ENCODE data around the gene MPHOSPH9. TPM values are rescaled to one million over a fixed set of nuclear protein-coding genes. Genes with fewer than 3 reads are reported as not detected.
A peak's percentile ranks its signal among the peaks of the same experiment; 100 is the strongest.

Gene MPHOSPH9
- total RNA-seq, 1 experiment from 2014 or later: 47.5 TPM

DNA sequence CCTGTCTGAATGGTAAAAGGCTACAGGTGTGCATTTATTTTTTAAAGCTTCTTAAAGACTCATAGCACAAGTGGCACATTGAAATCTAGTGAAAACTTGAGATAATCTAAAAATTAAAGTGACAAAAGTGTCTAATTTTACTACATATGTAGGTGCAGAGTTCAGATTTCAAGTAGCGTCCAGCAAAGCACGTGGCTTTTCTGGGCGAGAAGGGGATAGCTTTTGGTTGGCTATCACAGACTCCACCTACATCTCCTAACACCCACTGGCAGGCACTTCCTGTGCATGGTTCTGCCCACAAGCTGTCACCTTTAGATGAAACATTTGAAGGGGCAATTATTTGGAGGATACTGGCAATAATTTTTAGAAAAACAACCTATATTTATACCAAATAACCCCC lies 80.1 kb downstream of the MPHOSPH9 start:
- H3K9me3 Mint-ChIP-seq: no peaks in the 10 kb centered on the region
- TF ChIP-seq ZNF532 (CRISPR knock-in tag; IDR thresholded peaks at IDR 0.05; ENCODE audit: borderline replicate concordance): no peak
- DNase-seq (ENCODE audit: low spot score) (no peak), ATAC-seq (no peak)
- ChIA-PET CTCF (interaction anchor here (0.7 to 1.4 kb wide), 2 partner anchors 9 to 164 kb away, joined by 3 read pairs; no protein-coding TSS in a partner anchor), POLR2A (interaction anchor here (0.9 kb wide), 1 partner anchor 81 kb away, joined by 3 read pairs; the partner anchor contains the start of genes MPHOSPH9 and MTRFR)
- peaks cover 3% of the 10 kb centered on the region; the same call in 1 of the 2 replicates for H3K36me3 Mint-ChIP-seq
- H3K27ac Mint-ChIP-seq: no peak overlapping the region
- H3K4me1 Mint-ChIP-seq: peaks cover 55% of the 10 kb centered on the region
- no peak overlapping the region for H3K4me3 Mint-ChIP-seq
- H3K27me3 Mint-ChIP-seq (ENCODE audit: low read depth): peaks cover 37% of the 10 kb centered on the region

GRCh38 chr12:123151457-123152454 lies 81.2 kb downstream of the MPHOSPH9 start:
- peaks cover 55% of the 10 kb centered on the region for H3K4me1 Mint-ChIP-seq
- ATAC-seq (peak; percentile 5), DNase-seq (ENCODE audit: low spot score) (no peak)
- ChIA-PET POLR2A (interaction anchor here (1.0 kb wide), 1 partner anchor 81 kb away, joined by 4 read pairs; the partner anchor contains the start of genes MPHOSPH9 and MTRFR), CTCF (interaction anchor here (0.5 to 2.4 kb wide), 9 partner anchors 8 to 668 kb away, joined by 3 to 8 read pairs (median 3); no protein-coding TSS in a partner anchor)
- H3K27ac Mint-ChIP-seq: no peak overlapping the region
- TF ChIP-seq ZNF532 (CRISPR knock-in tag; IDR thresholded peaks at IDR 0.05; ENCODE audit: borderline replicate concordance) (0 out of 2 replicates have a peak, but pooled peaks have one; percentile 43), FOXP4 (CRISPR knock-in tag; IDR thresholded peaks at IDR 0.05) (no peak), ZNF396 (CRISPR knock-in tag; IDR thresholded peaks at IDR 0.05; ENCODE audit: borderline replicate concordance) (no peak), KAT7 (CRISPR knock-in tag; IDR thresholded peaks at IDR 0.05; ENCODE audit: borderline replicate concordance) (no peak), ZNF232 (CRISPR knock-in tag; IDR thresholded peaks at IDR 0.05) (no peak), GABPB1 (CRISPR knock-in tag; IDR thresholded peaks at IDR 0.05) (no peak), ZNF671 (CRISPR knock-in tag; IDR thresholded peaks at IDR 0.05) (no peak)
- TF ChIP-seq, protein P1, sequence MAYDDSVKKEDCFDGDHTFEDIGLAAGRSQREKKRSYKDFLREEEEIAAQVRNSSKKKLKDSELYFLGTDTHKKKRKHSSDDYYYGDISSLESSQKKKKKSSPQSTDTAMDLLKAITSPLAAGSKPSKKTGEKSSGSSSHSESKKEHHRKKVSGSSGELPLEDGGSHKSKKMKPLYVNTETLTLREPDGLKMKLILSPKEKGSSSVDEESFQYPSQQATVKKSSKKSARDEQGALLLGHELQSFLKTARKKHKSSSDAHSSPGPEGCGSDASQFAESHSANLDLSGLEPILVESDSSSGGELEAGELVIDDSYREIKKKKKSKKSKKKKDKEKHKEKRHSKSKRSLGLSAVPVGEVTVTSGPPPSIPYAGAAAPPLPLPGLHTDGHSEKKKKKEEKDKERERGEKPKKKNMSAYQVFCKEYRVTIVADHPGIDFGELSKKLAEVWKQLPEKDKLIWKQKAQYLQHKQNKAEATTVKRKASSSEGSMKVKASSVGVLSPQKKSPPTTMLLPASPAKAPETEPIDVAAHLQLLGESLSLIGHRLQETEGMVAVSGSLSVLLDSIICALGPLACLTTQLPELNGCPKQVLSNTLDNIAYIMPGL (CRISPR knock-in tag; IDR thresholded peaks at IDR 0.05): peak; percentile 63; the same call in 1 of the 2 replicates
- TF ChIP-seq, protein P2, sequence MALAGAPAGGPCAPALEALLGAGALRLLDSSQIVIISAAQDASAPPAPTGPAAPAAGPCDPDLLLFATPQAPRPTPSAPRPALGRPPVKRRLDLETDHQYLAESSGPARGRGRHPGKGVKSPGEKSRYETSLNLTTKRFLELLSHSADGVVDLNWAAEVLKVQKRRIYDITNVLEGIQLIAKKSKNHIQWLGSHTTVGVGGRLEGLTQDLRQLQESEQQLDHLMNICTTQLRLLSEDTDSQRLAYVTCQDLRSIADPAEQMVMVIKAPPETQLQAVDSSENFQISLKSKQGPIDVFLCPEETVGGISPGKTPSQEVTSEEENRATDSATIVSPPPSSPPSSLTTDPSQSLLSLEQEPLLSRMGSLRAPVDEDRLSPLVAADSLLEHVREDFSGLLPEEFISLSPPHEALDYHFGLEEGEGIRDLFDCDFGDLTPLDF (CRISPR knock-in tag; IDR thresholded peaks at IDR 0.05): no peak
- TF ChIP-seq, protein P3, sequence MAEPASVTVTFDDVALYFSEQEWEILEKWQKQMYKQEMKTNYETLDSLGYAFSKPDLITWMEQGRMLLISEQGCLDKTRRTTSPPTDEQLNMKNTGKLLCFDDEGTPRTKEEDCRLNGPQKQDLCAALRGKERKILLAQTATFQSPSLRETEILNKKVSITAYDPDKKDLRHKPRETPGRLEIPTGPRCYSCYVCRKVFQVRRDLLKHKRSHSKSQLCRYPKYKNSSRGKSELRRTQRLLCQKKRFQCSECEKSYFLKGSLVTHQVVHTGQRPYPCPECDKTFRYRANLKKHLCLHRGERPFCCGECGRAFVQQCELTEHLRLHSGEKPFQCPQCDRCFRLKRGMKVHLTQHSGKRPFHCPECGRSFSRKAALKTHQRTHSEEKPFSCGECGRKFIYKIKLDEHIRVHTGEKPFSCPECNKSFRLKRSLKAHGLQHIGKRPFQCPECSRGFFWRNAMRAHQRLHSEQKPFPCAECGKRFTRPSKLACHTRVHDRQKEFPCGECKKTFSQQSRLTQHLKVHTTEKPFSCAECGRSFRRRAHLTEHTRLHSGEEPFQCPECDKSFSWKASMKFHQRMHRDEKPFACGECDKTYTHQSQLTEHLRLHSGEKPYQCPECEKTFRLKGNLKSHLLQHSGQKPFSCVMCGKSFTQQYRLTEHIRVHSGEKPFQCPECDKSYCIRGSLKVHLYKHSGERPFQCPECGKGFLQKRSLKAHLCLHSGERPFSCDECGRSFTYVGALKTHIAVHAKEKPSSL (CRISPR knock-in tag; conservative IDR thresholded peaks at IDR 0.05): no peak
- H3K4me3 Mint-ChIP-seq: peak overlapping the region; percentile 77
- peaks cover under 1% of the 10 kb centered on the region; the same call in 1 of the 2 replicates for H3K36me3 Mint-ChIP-seq
- peaks cover 38% of the 10 kb centered on the region for H3K27me3 Mint-ChIP-seq (ENCODE audit: low read depth)
- no peaks in the 10 kb centered on the region for H3K9me3 Mint-ChIP-seq
